ENCODE measurements around the gene SDK2.

DNA sequence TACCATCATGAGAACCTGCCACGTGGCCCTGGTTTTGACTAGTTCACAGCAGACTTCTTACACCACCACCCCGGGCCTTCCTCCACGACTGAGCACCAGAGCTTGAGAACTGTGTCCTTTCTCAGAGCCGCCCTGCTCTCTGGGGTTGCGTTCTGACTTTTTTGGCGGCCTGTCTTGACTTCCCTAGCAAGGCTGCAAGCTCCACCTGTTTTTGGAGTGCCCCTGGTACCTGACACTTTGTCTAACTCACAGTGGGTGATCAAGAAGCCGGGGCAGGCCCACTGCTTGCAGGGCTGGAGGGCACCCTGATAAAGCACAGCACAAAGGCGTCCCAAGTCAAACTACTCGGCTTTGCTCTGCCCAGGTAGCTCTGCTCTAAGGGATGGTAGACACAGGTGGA is 154.3 kb downstream of the SDK2 start:
- TF ChIP-seq SPI1 (IDR thresholded peaks at IDR 0.05; ENCODE audit: borderline replicate concordance, low read depth, low read length) (no peak), GATA2 (CRISPR knock-in tag; IDR thresholded peaks at IDR 0.05) (no peak), RBM34 (IDR thresholded peaks at IDR 0.05; ENCODE audit: borderline replicate concordance, insufficient read depth, low read length) (no peak), ZNF695 (CRISPR knock-in tag; IDR thresholded peaks at IDR 0.05) (no peak), EHMT2 (IDR thresholded peaks at IDR 0.05) (no peak)
- TF ChIP-seq, protein P1, sequence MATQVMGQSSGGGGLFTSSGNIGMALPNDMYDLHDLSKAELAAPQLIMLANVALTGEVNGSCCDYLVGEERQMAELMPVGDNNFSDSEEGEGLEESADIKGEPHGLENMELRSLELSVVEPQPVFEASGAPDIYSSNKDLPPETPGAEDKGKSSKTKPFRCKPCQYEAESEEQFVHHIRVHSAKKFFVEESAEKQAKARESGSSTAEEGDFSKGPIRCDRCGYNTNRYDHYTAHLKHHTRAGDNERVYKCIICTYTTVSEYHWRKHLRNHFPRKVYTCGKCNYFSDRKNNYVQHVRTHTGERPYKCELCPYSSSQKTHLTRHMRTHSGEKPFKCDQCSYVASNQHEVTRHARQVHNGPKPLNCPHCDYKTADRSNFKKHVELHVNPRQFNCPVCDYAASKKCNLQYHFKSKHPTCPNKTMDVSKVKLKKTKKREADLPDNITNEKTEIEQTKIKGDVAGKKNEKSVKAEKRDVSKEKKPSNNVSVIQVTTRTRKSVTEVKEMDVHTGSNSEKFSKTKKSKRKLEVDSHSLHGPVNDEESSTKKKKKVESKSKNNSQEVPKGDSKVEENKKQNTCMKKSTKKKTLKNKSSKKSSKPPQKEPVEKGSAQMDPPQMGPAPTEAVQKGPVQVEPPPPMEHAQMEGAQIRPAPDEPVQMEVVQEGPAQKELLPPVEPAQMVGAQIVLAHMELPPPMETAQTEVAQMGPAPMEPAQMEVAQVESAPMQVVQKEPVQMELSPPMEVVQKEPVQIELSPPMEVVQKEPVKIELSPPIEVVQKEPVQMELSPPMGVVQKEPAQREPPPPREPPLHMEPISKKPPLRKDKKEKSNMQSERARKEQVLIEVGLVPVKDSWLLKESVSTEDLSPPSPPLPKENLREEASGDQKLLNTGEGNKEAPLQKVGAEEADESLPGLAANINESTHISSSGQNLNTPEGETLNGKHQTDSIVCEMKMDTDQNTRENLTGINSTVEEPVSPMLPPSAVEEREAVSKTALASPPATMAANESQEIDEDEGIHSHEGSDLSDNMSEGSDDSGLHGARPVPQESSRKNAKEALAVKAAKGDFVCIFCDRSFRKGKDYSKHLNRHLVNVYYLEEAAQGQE (IDR thresholded peaks at IDR 0.05; ENCODE audit: borderline replicate concordance): no peak
- TF ChIP-seq, protein P1 (CRISPR knock-in tag; IDR thresholded peaks at IDR 0.05; ENCODE audit: low read depth): no peak
- TF ChIP-seq, protein P2, sequence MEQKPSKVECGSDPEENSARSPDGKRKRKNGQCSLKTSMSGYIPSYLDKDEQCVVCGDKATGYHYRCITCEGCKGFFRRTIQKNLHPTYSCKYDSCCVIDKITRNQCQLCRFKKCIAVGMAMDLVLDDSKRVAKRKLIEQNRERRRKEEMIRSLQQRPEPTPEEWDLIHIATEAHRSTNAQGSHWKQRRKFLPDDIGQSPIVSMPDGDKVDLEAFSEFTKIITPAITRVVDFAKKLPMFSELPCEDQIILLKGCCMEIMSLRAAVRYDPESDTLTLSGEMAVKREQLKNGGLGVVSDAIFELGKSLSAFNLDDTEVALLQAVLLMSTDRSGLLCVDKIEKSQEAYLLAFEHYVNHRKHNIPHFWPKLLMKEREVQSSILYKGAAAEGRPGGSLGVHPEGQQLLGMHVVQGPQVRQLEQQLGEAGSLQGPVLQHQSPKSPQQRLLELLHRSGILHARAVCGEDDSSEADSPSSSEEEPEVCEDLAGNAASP (IDR thresholded peaks at IDR 0.05): no peak
- TF ChIP-seq, protein P3, sequence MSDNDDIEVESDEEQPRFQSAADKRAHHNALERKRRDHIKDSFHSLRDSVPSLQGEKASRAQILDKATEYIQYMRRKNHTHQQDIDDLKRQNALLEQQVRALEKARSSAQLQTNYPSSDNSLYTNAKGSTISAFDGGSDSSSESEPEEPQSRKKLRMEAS (CRISPR knock-in tag; IDR thresholded peaks at IDR 0.05): no peak
- TF ChIP-seq, protein P4, sequence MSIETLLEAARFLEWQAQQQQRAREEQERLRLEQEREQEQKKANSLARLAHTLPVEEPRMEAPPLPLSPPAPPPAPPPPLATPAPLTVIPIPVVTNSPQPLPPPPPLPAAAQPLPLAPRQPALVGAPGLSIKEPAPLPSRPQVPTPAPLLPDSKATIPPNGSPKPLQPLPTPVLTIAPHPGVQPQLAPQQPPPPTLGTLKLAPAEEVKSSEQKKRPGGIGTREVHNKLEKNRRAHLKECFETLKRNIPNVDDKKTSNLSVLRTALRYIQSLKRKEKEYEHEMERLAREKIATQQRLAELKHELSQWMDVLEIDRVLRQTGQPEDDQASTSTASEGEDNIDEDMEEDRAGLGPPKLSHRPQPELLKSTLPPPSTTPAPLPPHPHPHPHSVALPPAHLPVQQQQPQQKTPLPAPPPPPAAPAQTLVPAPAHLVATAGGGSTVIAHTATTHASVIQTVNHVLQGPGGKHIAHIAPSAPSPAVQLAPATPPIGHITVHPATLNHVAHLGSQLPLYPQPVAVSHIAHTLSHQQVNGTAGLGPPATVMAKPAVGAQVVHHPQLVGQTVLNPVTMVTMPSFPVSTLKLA (conservative IDR thresholded peaks at IDR 0.05): no peak

Data from K562 (cell line).